Measurements from ENCODE around the gene SLC12A7.
"Not testable (repeated sequence)": the region's sequence is repeated elsewhere in the genome, so short reads cannot be mapped to it uniquely, and the experiment has no call there.

SLC12A7 gene

DNA sequence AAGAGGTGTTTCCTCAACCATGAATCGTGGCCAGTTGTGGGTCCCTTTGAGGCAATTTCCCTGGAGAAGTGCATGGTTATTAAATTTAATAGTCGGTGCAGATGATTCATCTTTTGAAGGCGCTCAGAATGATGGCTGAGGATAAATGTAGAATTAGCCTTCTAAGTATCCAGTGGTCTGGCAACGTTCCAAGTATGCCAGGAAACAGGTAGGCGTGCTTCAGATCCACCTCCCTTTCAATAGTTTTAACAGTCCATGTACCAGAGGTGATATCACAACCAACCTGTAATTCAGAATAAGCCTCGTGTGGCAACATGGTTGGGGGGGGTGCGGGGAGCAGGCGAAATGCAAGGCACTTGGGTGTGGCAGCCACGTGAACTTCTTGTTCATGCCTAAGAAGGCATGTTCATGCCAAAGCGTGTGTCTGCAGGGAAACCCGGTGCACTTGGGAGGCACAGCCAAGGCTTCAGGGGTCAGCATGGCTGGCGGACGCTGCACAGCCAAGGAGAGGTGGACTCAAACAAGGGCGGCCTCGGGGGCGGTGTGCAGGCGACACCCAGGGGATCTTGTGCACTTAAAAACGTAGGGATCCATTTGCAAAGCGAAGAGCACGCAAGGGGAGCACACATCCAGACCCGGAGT, 108.4 kb downstream of the SLC12A7 start:
- TF ChIP-seq YY1 (IDR thresholded peaks at IDR 0.05; ENCODE audit: insufficient read depth, insufficient read length) (no peak), ZNF274 (IDR thresholded peaks at IDR 0.05; ENCODE audit: low read depth, low read length) (no peak), SUZ12 (IDR thresholded peaks at IDR 0.05; ENCODE audit: extremely low read depth, insufficient read depth, insufficient read length) (no peak)
- peaks cover 13% of the 10 kb centered on the region for H3K4me1 ChIP-seq (ENCODE audit: insufficient read depth, insufficient read length)
- no peaks in the 10 kb centered on the region for H3K9me3 ChIP-seq (ENCODE audit: insufficient read depth, low read length)
- H3K27me3 ChIP-seq (ENCODE audit: insufficient read depth, insufficient read length): peaks cover 36% of the 10 kb centered on the region
- DNase-seq (ENCODE audit: low read depth, low spot score): no peak
- H3K4me3 ChIP-seq (ENCODE audit: insufficient read length, low read depth): no peak overlapping the region
- H3K9ac ChIP-seq (ENCODE audit: insufficient read length, low read depth): no peak overlapping the region
- H3K36me3 ChIP-seq (ENCODE audit: insufficient read depth, insufficient read length, low read length): no peaks in the 10 kb centered on the region

DNA sequence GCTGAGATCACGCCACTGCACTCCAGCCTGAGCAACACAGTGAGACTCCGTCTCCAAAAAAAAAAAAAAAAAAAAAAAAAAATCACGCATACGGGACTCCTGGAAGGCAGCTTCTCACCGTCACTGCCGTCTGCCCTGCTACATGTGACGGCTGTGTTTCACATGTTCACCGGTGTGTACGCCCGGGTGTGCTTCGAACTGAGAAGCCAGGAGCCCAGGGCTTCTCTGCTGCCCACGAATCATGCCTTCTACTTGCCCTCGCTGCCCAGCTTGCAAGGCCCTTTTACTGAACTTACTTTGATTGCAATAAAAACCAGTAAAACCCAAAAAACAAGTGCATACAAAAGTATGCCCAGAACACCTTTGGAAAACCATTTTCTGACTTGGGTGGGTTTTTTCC, 109.0 kb downstream of the SLC12A7 start:
- H3K9ac ChIP-seq (ENCODE audit: insufficient read length, low read depth): no peak overlapping the region
- H3K27me3 ChIP-seq (ENCODE audit: insufficient read depth, insufficient read length): peaks cover 34% of the 10 kb centered on the region
- TF ChIP-seq SUZ12 (IDR thresholded peaks at IDR 0.05; ENCODE audit: extremely low read depth, insufficient read depth, insufficient read length) (no peak), YY1 (IDR thresholded peaks at IDR 0.05; ENCODE audit: insufficient read depth, insufficient read length) (no peak), ZNF274 (IDR thresholded peaks at IDR 0.05; ENCODE audit: low read depth, low read length) (no peak)
- peaks cover 13% of the 10 kb centered on the region for H3K4me1 ChIP-seq (ENCODE audit: insufficient read depth, insufficient read length)
- H3K9me3 ChIP-seq (ENCODE audit: insufficient read depth, low read length): no peaks in the 10 kb centered on the region
- DNase-seq (ENCODE audit: low read depth, low spot score): no peak
- H3K36me3 ChIP-seq (ENCODE audit: insufficient read depth, insufficient read length, low read length): no peaks in the 10 kb centered on the region
- no peak overlapping the region for H3K4me3 ChIP-seq (ENCODE audit: insufficient read length, low read depth)

DNA sequence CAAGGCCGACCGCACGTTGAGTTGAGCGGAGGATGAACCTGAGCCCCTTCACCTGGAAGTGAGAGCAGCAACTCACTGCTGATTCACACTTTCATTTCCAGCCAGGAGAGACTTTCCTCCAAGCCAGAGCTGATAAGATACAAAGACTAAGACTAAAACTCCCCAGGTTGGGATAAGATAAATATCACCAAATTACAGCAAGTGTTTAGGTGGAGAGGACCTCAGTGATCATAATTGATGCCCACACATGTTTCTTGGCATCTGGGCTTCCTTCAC, 109.7 kb downstream of the SLC12A7 start:
- H3K4me3 ChIP-seq (ENCODE audit: insufficient read length, low read depth): no peak overlapping the region
- H3K9ac ChIP-seq (ENCODE audit: insufficient read length, low read depth): no peak overlapping the region

DNA sequence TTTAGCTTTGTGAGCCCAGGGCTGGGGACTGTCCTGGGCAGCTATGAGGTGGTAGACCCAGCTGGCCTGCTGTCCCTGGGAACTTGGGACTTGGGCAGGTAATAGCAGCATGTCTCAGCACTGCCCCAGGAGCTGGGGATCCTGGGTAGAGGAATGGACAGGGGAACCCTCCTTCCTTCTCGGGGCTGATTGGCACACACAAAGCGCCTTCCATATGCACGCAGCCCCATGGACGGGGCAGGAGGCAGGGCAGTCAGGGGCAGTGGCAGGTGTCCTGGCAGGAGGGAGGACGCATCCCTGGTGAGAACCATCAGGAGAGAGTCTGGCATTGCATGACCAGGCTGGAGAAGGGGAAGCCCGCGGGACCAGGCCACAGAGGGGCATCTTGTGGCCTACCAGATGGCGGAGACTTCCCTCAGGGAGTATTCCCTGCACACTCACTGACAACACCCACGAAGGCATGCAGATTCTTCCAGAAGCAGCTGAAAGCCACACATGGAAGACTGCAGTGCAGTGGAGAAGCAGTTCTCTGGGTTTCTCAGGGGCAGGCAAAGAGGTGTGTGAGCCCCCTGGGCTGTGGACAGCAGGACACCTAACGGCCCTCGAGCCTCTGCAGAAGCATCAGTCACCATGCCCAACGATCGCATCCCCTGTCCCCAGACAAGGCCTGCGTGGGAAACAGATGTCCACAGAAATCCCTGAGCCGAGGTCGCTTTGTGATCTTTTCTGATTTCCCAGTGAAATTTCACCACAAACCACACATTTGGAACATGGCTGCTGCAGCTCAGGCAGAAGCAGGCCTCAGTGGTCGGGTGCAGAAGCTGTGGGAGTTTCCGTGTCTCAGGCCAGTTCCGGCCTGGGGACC, 110.2 kb downstream of the SLC12A7 start:
- H3K36me3 ChIP-seq (ENCODE audit: insufficient read depth, insufficient read length, low read length): no peaks in the 10 kb centered on the region
- DNase-seq (ENCODE audit: low read depth, low spot score): no peak
- no peak for TF ChIP-seq YY1 (IDR thresholded peaks at IDR 0.05; ENCODE audit: insufficient read depth, insufficient read length)
- no peak for TF ChIP-seq SUZ12 (IDR thresholded peaks at IDR 0.05; ENCODE audit: extremely low read depth, insufficient read depth, insufficient read length)
- TF ChIP-seq ZNF274 (IDR thresholded peaks at IDR 0.05; ENCODE audit: low read depth, low read length): no peak
- no peaks in the 10 kb centered on the region for H3K9me3 ChIP-seq (ENCODE audit: insufficient read depth, low read length)
- peaks cover 8% of the 10 kb centered on the region for H3K4me1 ChIP-seq (ENCODE audit: insufficient read depth, insufficient read length)
- H3K27me3 ChIP-seq (ENCODE audit: insufficient read depth, insufficient read length): peaks cover 34% of the 10 kb centered on the region
- no peak overlapping the region for H3K9ac ChIP-seq (ENCODE audit: insufficient read length, low read depth)
- H3K4me3 ChIP-seq (ENCODE audit: insufficient read length, low read depth): no peak overlapping the region

More for the DNA sequence above, 109.7 kb downstream of the SLC12A7 start:
- Histone ChIP-seq H3K36me3 (ENCODE audit: insufficient read depth, insufficient read length, low read length) (no peaks in the 10 kb centered on the region), H3K4me1 (ENCODE audit: insufficient read depth, insufficient read length) (peaks cover 13% of the 10 kb centered on the region), H3K27me3 (ENCODE audit: insufficient read depth, insufficient read length) (peaks cover 34% of the 10 kb centered on the region), H3K9me3 (ENCODE audit: insufficient read depth, low read length) (no peaks in the 10 kb centered on the region)
- TF ChIP-seq ZNF274 (IDR thresholded peaks at IDR 0.05; ENCODE audit: low read depth, low read length) (no peak), YY1 (IDR thresholded peaks at IDR 0.05; ENCODE audit: insufficient read depth, insufficient read length) (no peak)
- no peak for DNase-seq (ENCODE audit: low read depth, low spot score)

DNA sequence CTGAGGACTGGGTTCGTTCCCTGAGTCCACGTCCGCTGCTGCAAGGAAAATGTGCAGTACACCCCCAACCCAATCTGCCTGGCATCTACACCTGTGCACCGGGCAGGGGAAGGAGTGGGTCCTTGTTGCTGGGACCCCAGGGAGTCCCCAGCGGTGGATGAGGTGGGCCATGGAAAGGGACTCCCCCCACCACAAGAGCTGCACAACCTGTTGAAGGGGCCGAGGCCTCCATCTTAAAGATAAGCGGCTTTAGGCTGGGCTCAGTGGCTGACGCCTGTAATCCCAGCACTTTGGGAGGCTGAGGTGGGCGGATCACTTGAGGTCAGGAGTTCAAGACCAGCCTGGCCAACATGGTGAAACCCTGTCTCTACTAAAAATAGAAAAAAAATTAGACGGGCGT, 111.0 kb downstream of the SLC12A7 start:
- H3K4me3 ChIP-seq (ENCODE audit: insufficient read length, low read depth); DNase-seq (ENCODE audit: low read depth, low spot score); H3K9me3 ChIP-seq (ENCODE audit: insufficient read depth, low read length); H3K36me3 ChIP-seq (ENCODE audit: insufficient read depth, insufficient read length, low read length); H3K4me1 ChIP-seq (ENCODE audit: insufficient read depth, insufficient read length); H3K9ac ChIP-seq (ENCODE audit: insufficient read length, low read depth): not testable (repeated sequence)
- peaks cover 26% of the 10 kb centered on the region for H3K27me3 ChIP-seq (ENCODE audit: insufficient read depth, insufficient read length)

All from NT2/D1 (cell line).